GM12878 (cell line): ENCODE measurements around the gene TIMM50. TPM values are rescaled to one million over a fixed set of nuclear protein-coding genes. Genes with fewer than 3 reads are reported as not detected.

Source experiments
- ATAC-seq: fragments of 200-7000 bp; cut with Tn5 transposase; 3 replicates; pipeline ENCODE4 v1.9.1; 2020; ENCODE audit warnings: mild to moderate bottlenecking, moderate library complexity
- BruUV-seq: library from RNA; stranded (reverse); fragments of 400-500 nt; replicated peaks from 2 replicates; lab custom pipeline; 2021; lab: Mats Ljungman, UMichigan
- CTCF ChIA-PET: fragments of 300-600 bp; sonication (Branson Sonifier 250); formaldehyde crosslinking; extraction: SDS; loops from one replicate; lab custom pipeline; 2021; ENCODE audit warnings: inconsistent platforms; lab: Yijun Ruan, JAX
- POLR2A ChIA-PET: fragments of 350-600 bp; formaldehyde crosslinking; extraction: SDS; loops from one replicate; lab custom pipeline; 2021; ENCODE audit warnings: inconsistent platforms; lab: Charles Lee
- RAD21 ChIA-PET: fragments of 300-600 bp; sonication (Branson Sonifier 250); formaldehyde crosslinking; loops from one replicate; lab custom pipeline; 2023; ENCODE audit warnings: antibody characterized with exemption; ENCODE audit not compliant: unreplicated experiment; lab: Charles Lee
- SMC1A ChIA-PET: fragments of 300-600 bp; sonication (Branson Sonifier 250); formaldehyde crosslinking; loops from one replicate; lab custom pipeline; 2023; ENCODE audit not compliant: unreplicated experiment, uncharacterized antibody; lab: Charles Lee
- DNase-seq: peaks from one replicate; pipeline ENCODE4 v3.0.0-alpha.2; 2011; ENCODE audit warnings: low read depth, low spot score
- FAIRE-seq: peaks from 3 replicates; lab custom pipeline; 2011; peaks lifted over from hg19 to GRCh38; lab: Jason Lieb, UNC
- H2AFZ ChIP-seq: 2 replicates; pipeline ENCODE4 v1.6.0; 2011; ENCODE audit warnings: low read depth, low read length, control low read depth; ENCODE audit not compliant: control insufficient read depth
- H3K27ac ChIP-seq: 2 replicates; pipeline ENCODE4 v1.5.1; 2011; ENCODE audit warnings: control low read depth; ENCODE audit not compliant: control insufficient read depth, insufficient read depth
- H3K27me3 ChIP-seq, 2 experiments: replicated peaks in 1 of 2; 2 replicates each; pipeline versions ENCODE4 v1.6.0 to v1.6.1; 2011; ENCODE audit warnings: low read length in 1 of 2; ENCODE audit not compliant: control insufficient read depth in 2 of 2, insufficient read depth in 2 of 2
- H3K36me3 ChIP-seq, 2 experiments: 2 replicates each; pipeline ENCODE4 v1.5.1; 2011; ENCODE audit warnings: low read length in 1 of 2; ENCODE audit not compliant: control insufficient read depth in 2 of 2, insufficient read depth in 2 of 2
- H3K4me1 ChIP-seq: 2 replicates; pipeline ENCODE4 v1.6.1; 2011; ENCODE audit warnings: mild to moderate bottlenecking, low read length, moderate library complexity, mixed read lengths; ENCODE audit not compliant: control insufficient read depth, insufficient read depth
- H3K4me2 ChIP-seq: 2 replicates; pipeline ENCODE4 v1.6.0; 2011; ENCODE audit warnings: control low read depth; ENCODE audit not compliant: control insufficient read depth, insufficient read depth
- H3K4me3 ChIP-seq: fragments of 200-600 bp; sonication (generic); 2 replicates; pipeline ENCODE4 v1.5.1; 2016
- H3K79me2 ChIP-seq: 2 replicates; pipeline ENCODE4 v1.6.0; 2011; ENCODE audit warnings: low read length; ENCODE audit not compliant: control insufficient read depth, insufficient read depth
- H3K9ac ChIP-seq: 2 replicates; pipeline ENCODE4 v1.8.0; 2011; ENCODE audit warnings: low read length, control low read depth, mixed read lengths; ENCODE audit not compliant: control insufficient read depth, insufficient read depth
- H3K9me3 ChIP-seq: replicated peaks from 3 replicates; pipeline ENCODE4 v1.5.1; 2011; ENCODE audit warnings: mild to moderate bottlenecking, low read length; ENCODE audit not compliant: control insufficient read depth, insufficient read depth
- H4K20me1 ChIP-seq: 2 replicates; pipeline ENCODE4 v1.6.0; 2011; ENCODE audit not compliant: control insufficient read depth, insufficient read depth
- IKZF1 ChIP-seq: fragments of 450-650 bp; conservative IDR thresholded peaks from 2 replicates; pipeline ENCODE4 v1.6.1; 2017; ENCODE audit warnings: antibody characterized with exemption, mild to moderate bottlenecking
- JUNB ChIP-seq: IDR thresholded peaks from 2 replicates; pipeline ENCODE4 v1.6.1; 2016; ENCODE audit warnings: antibody characterized with exemption, mild to moderate bottlenecking
- NR2F1 ChIP-seq: fragments of 450-650 bp; conservative IDR thresholded peaks from 2 replicates; pipeline ENCODE4 v1.6.1; 2017; ENCODE audit warnings: mild to moderate bottlenecking
- SUZ12 ChIP-seq: fragments of 200-600 bp; sonication (generic); IDR thresholded peaks from one replicate; pipeline ENCODE4 v1.6.1; 2018; ENCODE audit warnings: antibody characterized with exemption, mild to moderate bottlenecking; ENCODE audit not compliant: unreplicated experiment
- ZNF207 ChIP-seq: fragments of 450-650 bp; IDR thresholded peaks from 2 replicates; pipeline ENCODE4 v1.6.1; 2014; ENCODE audit warnings: antibody characterized with exemption, mild to moderate bottlenecking, borderline replicate concordance
- WGBS: methylation state at CpG from one replicate; pipeline ENCODE4 v1.1.6; 2016; ENCODE audit warnings: low lambda C conversion rate; ENCODE audit not compliant: insufficient replicate concordance, insufficient coverage; ENCODE audit errors: missing lambda C conversion rate; 5-methylcytosine and 5-hydroxymethylcytosine counted together
- in situ Hi-C: fragments of 300-500 bp; cut with MboI; formaldehyde crosslinking; loops from 9 replicates; pipeline ENCODE4 v1.14.3; 2018; ENCODE audit warnings: mixed read lengths
- intact Hi-C: fragments of 100-400 bp; cut with micrococcal nuclease; formaldehyde crosslinking; loops from one replicate; pipeline ENCODE4 v1.14.2; 2022; ENCODE audit not compliant: unreplicated experiment
- polyA plus RNA-seq, 11 experiments: library from polyadenylated mRNA; depleted of rRNA in 4 of 11; unstranded in 6 of 11; stranded (reverse) in 5 of 11; fragments of >200 nt; fragmentation: Nextera tagmentation in 4 of 11; fragmentation: Illumina TruSeq in 1 of 11; extraction: Ambion mirVana in 4 of 11; extraction: Trizol in 1 of 11; gene quantifications; 1 replicate in 1 of 11; 2 replicates in 10 of 11; pipeline versions ENCODE4 v1.2.1 to v1.2.3, GENCODE V29; 2011 to 2016; ENCODE audit warnings: inconsistent platforms in 2 of 11, missing spikeins in 2 of 11, low read depth in 1 of 11
- total RNA-seq, 4 experiments: library from RNA; depleted of rRNA in 3 of 4; stranded (reverse); fragments of >200 nt in 3 of 4; fragmentation: Illumina TruSeq in 1 of 4; extraction: Trizol in 1 of 4; gene quantifications; 2 replicates each; pipeline versions ENCODE4 v1.2.1 to v1.2.3, GENCODE V29; 2013 to 2021

The TIMM50 gene
- total and polyA plus RNA-seq, 10 of the 15 experiments (the other 5 are each of a cell fraction or from before 2014, with no cell fraction given), result 15.6 to 146 (median 101) TPM

DNA sequence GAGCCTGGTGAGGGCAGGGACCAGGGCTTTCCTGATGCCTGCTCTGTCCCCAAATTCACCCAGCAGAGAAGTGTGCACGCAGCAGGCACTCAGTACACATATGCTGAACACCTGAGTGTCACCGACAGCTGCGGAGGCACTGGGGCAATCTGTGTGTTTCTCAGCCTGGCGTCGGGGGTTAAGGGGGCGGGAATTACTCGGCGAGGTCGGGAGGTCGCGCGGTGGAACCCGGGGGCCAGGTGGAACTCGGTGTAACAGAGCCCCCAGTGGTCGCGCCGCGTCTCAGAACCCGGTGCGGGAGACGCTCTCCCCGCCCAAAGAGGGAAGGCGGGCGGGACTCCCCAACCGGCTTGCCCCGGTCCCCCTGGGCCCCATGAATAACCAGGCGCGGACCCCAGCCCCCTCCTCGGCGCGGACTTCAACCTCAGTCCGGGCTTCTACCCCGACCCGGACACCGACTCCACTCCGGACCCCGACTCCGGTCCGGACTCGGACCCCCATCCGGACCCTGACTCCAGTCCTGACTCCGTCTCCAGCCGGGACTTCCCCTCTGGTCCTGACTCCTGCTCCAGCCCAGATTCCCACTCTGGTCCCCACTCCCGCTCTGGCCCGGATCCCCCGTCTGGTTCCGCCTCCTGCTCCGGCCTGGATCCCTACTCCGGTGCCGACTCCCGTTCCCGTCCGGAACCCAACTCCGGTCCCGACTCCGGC lies 34.4 kb downstream of the TIMM50 start, which contains the start of gene SELENOV:
Gene SELENOV, plus strand, starts transcription at position 300 of the 711 bp plus-strand sequence. Its CDS starts 74 bp downstream, at position 374.
- DNase-seq, result no peak
- intact Hi-C loops (no loop called here), in situ Hi-C loops (no loop called here)
- Histone ChIP-seq H3K4me1 (peaks cover 11% of the 10 kb centered on the region), H4K20me1 (no peaks in the 10 kb centered on the region), H3K9me3 (no peaks in the 10 kb centered on the region), H3K36me3 (no peaks in the 10 kb centered on the region), H3K4me2 (peak within 1 kb of the TSS; percentile 69), H3K27ac (no peak within 1 kb of the TSS), H3K9ac (no peak within 1 kb of the TSS), H3K4me3 (peak within 1 kb of the TSS; percentile 36; the same call in 1 of the 2 replicates), H3K27me3 (peaks cover 9 to 22% of the 10 kb centered on the region in 2 experiments), H3K79me2 (no peaks in the 10 kb centered on the region), H2AFZ (no peak within 1 kb of the TSS; the same call in 1 of the 2 replicates)
- no peak for FAIRE-seq
- TF ChIP-seq IKZF1 (peak; percentile 26; the same call in 1 of the 2 replicates), NR2F1 (peak; percentile 74; the same call in 1 of the 2 replicates), ZNF207 (no peak)
- WGBS, result 17% methylated on average over 49 of the region's 56 CpGs
- no TSS peak for BruUV-seq
- POLR2A ChIA-PET, result no interaction called here
- peak; percentile 34 for ATAC-seq
- SMC1A ChIA-PET, result no interaction called here
- RAD21 ChIA-PET, result no interaction called here
- CTCF ChIA-PET, result interaction anchor here (0.6 to 0.9 kb wide), 2 partner anchors 19 to 40 kb away, joined by 3 read pairs; no protein-coding TSS in a partner anchor

GRCh38 chr19:39515551-39516191 lies 35.0 kb downstream of the TIMM50 start:
- no peaks in the 10 kb centered on the region for H3K9me3 ChIP-seq
- no TSS peak for BruUV-seq
- no peak overlapping the region for H3K27ac ChIP-seq
- FAIRE-seq, result no peak
- ChIA-PET SMC1A (no interaction called here), RAD21 (no interaction called here), CTCF (no interaction called here), POLR2A (interaction anchor here (0.5 kb wide), 1 partner anchor 886 kb away, joined by 5 read pairs; no protein-coding TSS in a partner anchor)
- H3K36me3 ChIP-seq, result no peaks in the 10 kb centered on the region
- peak overlapping the region; percentile 69 for H3K4me2 ChIP-seq
- TF ChIP-seq JUNB (no peak), SUZ12 (peak; percentile 22)
- no peak overlapping the region for H2AFZ ChIP-seq
- no peak overlapping the region for H3K9ac ChIP-seq
- H3K4me3 ChIP-seq, result peak overlapping the region; percentile 36; the same call in 1 of the 2 replicates
- ATAC-seq, result no peak
- H3K79me2 ChIP-seq, result no peaks in the 10 kb centered on the region
- no peak for DNase-seq
- peaks cover 11% of the 10 kb centered on the region for H3K4me1 ChIP-seq
- no peaks in the 10 kb centered on the region for H4K20me1 ChIP-seq
- WGBS, result 26% methylated on average over 42 of the region's 44 CpGs
- H3K27me3 ChIP-seq, result peaks cover 9 to 22% of the 10 kb centered on the region in 2 experiments
- intact Hi-C loops (no loop called here), in situ Hi-C loops (no loop called here)
